ENCODE measurements around the gene FCHO1.

DNA sequence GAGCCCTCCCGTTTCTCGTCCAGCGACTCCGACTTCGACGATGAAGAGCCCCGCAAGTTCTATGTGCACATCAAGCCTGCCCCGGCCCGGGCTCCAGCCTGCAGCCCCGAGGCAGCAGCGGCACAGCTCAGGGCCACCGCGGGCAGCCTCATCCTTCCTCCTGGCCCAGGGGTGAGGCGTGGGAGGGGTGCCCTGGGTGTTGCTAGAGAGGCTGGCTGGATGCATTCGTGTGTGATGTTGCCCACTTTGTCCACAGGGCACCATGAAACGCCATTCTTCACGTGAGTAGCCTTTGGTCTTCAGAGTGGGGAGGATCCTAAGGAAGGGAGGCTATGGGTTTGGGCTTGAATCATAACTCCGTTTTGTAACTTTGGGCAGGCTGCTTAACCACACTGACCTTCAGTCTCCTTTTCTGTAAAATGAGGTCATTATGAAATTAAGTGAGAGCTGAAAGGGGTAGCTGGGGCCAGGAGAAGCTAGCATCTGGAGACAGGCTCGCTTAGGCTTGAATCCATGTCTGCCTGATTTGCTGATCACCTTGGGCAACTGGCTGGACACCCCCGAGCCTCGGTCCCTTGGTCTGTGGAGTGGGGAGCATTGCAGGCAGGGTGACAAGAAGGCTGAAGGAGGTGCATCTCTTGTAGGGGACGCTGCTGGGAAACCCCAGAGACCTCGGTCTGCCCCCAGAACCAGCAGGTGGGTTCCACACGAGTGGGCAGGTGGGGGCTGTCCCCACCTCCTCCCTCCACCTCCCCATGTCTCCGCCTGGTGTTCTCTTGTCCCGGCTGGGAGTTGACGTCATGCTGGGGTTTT lies 24.9 kb downstream of the FCHO1 start:
- TF ChIP-seq GATA2 (IDR thresholded peaks at IDR 0.05; ENCODE audit: low read depth, low read length) (no peak), GATA3 (IDR thresholded peaks at IDR 0.05; ENCODE audit: low read depth, low read length) (no peak)

Measured in SH-SY5Y (cell line).